GM12865 (cell line): ENCODE measurements around the gene TMEM223.

Source experiments
- DNase-seq: peaks from one replicate; pipeline ENCODE4 v3.0.0; 2010; ENCODE audit warnings: low read depth
- H3K4me3 ChIP-seq: 2 replicates; pipeline ENCODE4 v1.5.1; 2011; ENCODE audit warnings: mild to moderate bottlenecking, low read depth, low read length, control low read depth
- TF ChIP-seq, protein P1 (sequence below): IDR thresholded peaks from 2 replicates; pipeline ENCODE4 v1.5.1; 2011; ENCODE audit warnings: low read length, control low read depth, low read depth, inconsistent platforms; ENCODE audit not compliant: insufficient read depth; ENCODE audit errors: missing control alignments

The TMEM223 gene

DNA sequence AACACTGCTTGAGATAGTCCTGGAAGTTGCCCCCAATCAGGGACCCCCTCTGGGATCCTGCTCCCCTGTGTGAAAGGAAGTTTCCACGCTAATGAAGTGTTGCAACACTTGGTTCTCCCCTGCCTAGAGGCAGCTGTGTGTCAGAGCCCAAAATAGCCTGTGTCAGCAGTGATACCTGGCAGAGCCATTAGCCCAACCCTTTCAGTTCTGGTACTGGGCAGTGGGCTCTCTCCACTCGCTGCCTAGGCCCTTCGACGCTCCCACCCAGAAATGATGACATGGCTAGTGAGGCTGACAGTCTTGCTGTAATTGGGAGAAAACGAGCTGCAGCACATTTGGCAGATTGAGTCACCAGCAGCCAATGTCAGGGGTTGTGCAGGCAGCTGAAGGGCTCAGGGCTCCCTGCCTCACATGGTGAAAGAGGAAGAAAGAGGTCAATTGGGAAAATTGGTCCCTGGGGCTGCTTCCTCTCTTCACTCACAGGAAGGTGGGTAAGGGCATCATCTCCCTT, 14.9 kb upstream of the TMEM223 start:
- TF ChIP-seq, protein P1, sequence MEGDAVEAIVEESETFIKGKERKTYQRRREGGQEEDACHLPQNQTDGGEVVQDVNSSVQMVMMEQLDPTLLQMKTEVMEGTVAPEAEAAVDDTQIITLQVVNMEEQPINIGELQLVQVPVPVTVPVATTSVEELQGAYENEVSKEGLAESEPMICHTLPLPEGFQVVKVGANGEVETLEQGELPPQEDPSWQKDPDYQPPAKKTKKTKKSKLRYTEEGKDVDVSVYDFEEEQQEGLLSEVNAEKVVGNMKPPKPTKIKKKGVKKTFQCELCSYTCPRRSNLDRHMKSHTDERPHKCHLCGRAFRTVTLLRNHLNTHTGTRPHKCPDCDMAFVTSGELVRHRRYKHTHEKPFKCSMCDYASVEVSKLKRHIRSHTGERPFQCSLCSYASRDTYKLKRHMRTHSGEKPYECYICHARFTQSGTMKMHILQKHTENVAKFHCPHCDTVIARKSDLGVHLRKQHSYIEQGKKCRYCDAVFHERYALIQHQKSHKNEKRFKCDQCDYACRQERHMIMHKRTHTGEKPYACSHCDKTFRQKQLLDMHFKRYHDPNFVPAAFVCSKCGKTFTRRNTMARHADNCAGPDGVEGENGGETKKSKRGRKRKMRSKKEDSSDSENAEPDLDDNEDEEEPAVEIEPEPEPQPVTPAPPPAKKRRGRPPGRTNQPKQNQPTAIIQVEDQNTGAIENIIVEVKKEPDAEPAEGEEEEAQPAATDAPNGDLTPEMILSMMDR: no peak
- no peak for DNase-seq
- H3K4me3 ChIP-seq: peak overlapping the region; percentile 99

DNA sequence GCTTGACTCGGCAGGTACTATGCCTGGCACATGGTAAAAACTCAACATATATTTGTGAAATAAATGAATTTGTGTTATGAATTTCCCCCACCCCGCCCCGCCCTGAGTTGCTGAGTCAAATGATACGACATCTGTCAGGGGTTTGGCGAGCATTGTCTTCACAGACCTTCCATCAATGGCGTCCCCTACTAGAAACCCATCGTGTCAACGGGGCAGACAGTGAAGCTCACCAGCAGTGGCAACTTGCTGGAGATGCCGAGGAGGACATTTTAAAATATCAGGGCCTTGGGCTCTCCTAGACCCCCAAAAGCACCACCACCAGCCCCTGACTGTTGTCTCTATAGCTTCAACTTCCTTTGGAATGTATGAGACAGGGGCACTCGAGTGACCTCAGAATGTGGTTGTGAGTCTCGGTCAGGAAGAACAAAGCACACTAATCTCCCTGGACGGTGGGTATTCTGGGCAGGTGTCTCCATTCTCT, 14.2 kb upstream of the TMEM223 start:
- TF ChIP-seq, protein P1: no peak

DNA sequence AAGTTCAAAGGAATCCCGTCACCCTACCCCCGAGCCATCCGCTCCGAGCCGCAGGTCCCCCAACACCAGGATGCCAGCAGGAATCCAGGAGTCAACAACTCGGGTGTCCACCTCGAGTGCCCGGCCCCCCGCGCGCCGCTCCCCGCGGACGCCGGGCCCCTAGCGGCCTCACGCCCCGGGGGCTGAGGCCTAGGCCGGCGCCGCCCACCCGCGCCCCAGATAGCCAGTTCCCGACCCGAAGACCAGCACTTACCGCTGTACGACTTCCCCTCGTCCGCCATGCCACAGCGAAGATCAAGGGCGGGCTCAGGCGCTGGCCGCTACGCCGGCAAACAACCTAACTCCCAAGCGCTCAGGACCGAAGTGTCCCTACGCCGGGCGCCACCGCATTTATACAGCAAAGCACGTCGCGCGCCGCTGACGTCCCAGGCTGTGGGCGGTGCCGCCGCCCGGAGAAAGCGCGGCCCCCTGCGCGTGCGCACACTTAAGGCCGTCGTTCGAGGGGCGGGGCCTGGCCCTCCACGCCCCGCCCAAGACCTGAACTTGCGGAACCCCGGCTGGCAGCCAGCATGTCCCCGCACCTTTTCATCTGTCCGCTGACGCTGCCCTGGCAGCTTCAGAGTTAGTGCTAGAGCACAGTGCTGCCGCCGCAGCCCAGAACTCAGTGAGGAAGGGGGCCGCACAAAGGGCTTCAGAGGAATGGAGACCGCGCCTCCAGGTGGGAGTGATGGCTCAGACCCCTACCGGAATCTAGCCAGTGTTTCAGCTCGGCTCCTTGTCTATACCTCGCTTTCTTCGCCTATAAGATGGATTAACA, 13.5 kb upstream of the TMEM223 start, which contains the start of gene NXF1:
TSS of gene NXF1 (minus strand) at position 365 of the 817 bp plus-strand sequence. CDS start at position 281, 84 bp downstream.
- H3K4me3 ChIP-seq: peak within 1 kb of the TSS; percentile 99
- peak; percentile 99 for DNase-seq
- TF ChIP-seq, protein P1: peak; percentile 3

More for the DNA sequence above, 14.2 kb upstream of the TMEM223 start:
- peak overlapping the region; percentile 99 for H3K4me3 ChIP-seq
- peak; percentile 63 for DNase-seq

DNA sequence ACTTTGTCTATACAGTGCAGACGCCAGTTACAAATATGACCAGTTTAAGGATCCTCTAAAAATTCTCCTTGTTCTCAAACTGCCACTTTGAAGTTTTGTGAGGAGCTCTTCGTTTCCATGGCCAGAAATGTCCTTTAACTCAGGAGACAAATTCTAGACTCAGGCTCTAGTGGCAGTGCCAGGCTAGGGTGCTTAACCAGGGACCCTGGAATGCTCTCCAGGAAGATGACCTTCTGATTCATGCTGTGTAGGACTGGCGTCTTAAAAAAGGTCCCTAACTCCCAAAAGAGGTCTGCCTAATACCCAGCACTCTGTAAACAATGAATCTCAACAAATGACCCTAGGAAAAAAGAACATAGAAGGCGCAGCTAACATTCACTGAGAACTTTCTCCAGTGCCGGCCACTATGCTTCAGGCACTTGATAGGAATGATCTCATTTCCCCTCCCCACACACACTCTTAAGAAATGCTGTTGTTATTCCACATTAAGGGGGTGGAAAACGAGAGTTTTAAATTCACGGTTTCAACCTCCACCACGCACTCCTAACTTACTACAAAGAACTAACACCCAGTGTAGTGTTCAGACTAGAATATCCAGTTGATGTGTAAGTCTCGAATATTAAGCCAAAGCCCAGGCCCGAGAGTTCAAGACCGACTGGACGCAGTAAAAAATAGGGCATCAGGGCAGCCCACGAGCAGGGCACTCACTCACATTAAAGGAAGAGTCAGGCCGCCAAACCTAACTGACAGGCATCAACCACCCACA, 12.7 kb upstream of the TMEM223 start:
- peak overlapping the region; percentile 99 for H3K4me3 ChIP-seq
- TF ChIP-seq, protein P1: no peak
- peak; percentile 46 for DNase-seq

DNA sequence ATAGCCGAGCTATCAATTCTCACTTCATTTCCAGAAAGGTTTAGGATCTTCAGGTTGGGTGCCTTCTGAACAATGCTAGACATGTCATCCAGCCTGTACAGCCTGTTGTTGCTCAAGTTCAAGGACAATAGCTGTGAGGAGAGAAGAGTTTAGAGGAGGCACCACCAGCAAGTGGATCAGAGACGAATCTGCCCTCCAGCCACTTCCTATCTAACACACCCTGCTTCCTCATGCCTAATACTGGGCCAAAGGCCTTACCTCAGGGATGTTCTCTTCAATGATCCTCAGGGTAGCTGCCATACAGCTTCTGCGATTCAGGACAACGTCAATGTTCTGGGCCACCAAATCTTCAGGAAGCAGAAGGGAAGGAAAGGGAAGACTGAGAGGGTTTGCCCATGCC, 9.3 kb upstream of the TMEM223 start:
- no peak for DNase-seq
- TF ChIP-seq, protein P1: no peak
- H3K4me3 ChIP-seq: no peak overlapping the region

DNA sequence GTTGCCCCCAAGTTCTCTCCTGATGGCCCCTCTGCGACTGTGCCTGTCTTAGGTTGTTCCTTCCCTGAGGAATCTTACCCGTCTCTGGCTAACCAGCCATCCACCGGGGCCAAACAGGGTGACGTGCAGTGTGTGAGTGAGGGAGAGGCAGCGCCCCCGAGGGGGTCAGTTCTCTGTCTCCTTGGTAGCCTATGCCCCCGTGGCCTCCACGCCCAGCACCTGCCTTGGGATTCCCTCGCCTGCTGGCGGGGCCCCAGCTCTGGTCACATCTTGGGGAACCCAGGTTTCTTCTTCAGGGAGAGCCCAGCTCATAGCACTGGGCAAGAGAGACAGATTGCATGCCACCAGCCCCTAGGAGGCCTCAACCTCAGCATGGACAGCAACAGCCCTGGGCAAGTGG, 7.7 kb upstream of the TMEM223 start:
- no peak for DNase-seq
- TF ChIP-seq, protein P1: no peak
- H3K4me3 ChIP-seq: no peak overlapping the region
